Keratinocyte (primary cell): ENCODE data around the gene MOCS2. TPM values are rescaled to one million over a fixed set of nuclear protein-coding genes. Genes with fewer than 3 reads are reported as not detected.

Source experiments
- DNase-seq: peaks from one replicate; pipeline ENCODE4 v3.0.0-alpha.2; 2011; ENCODE audit warnings: low read depth, missing footprints, low spot score
- FAIRE-seq: peaks from 2 replicates; lab custom pipeline; 2011; peaks lifted over from hg19 to GRCh38; lab: Jason Lieb, UNC
- H2AFZ ChIP-seq: 2 replicates; pipeline ENCODE4 v1.6.0; 2012; ENCODE audit warnings: low read length, control low read depth, inconsistent platforms; ENCODE audit not compliant: control insufficient read depth
- H3K27ac ChIP-seq: 2 replicates; pipeline ENCODE4 v1.5.1; 2011; ENCODE audit warnings: low read length; ENCODE audit not compliant: control insufficient read depth, insufficient read depth
- H3K27me3 ChIP-seq: 3 replicates; pipeline ENCODE4 v1.6.0; 2011; ENCODE audit warnings: low read length; ENCODE audit not compliant: control insufficient read depth, insufficient read depth; ENCODE audit errors: extremely low read depth
- H3K36me3 ChIP-seq, 2 experiments: 2 replicates in 1 of 2; 3 replicates in 1 of 2; pipeline ENCODE4 v1.5.1; 2011; ENCODE audit warnings: low read length in 2 of 2, mild to moderate bottlenecking in 1 of 2; ENCODE audit not compliant: control insufficient read depth in 2 of 2, insufficient read depth in 2 of 2; ENCODE audit errors: extremely low read depth in 1 of 2
- H3K4me1 ChIP-seq: 3 replicates; pipeline ENCODE4 v1.5.1; 2011; ENCODE audit warnings: low read length; ENCODE audit not compliant: control insufficient read depth, insufficient read depth; ENCODE audit errors: extremely low read depth
- H3K4me2 ChIP-seq: 3 replicates; pipeline ENCODE4 v1.6.0; 2011; ENCODE audit warnings: low read depth, low read length; ENCODE audit not compliant: control insufficient read depth, insufficient read depth; ENCODE audit errors: extremely low read depth
- H3K4me3 ChIP-seq, 3 experiments: fragments of 200-600 bp in 1 of 3; sonication (generic) in 1 of 3; 2 replicates in 2 of 3; 3 replicates in 1 of 3; pipeline ENCODE4 v1.5.1; 2011 to 2016; ENCODE audit warnings: low read length in 3 of 3, mild to moderate bottlenecking in 3 of 3, control low read depth in 2 of 3, inconsistent platforms in 1 of 3, low read depth in 1 of 3, mixed read lengths in 1 of 3, mixed run types in 1 of 3, moderate library complexity in 1 of 3; ENCODE audit not compliant: control insufficient read depth in 2 of 3, insufficient read depth in 2 of 3; ENCODE audit errors: extremely low read depth in 1 of 3
- H3K79me2 ChIP-seq: 2 replicates; pipeline ENCODE4 v1.6.0; 2012; ENCODE audit warnings: low read length; ENCODE audit not compliant: control insufficient read depth, insufficient read depth
- H3K9ac ChIP-seq: 3 replicates; pipeline ENCODE4 v1.6.0; 2011; ENCODE audit warnings: low read length; ENCODE audit not compliant: control insufficient read depth, insufficient read depth; ENCODE audit errors: extremely low read depth
- H3K9me1 ChIP-seq: 3 replicates; pipeline ENCODE4 v1.6.0; 2011; ENCODE audit warnings: low read length; ENCODE audit not compliant: control insufficient read depth, insufficient read depth; ENCODE audit errors: extremely low read depth
- H3K9me3 ChIP-seq: 2 replicates; pipeline ENCODE4 v1.5.1; 2012; ENCODE audit warnings: low read depth, low read length; ENCODE audit not compliant: control insufficient read depth
- H4K20me1 ChIP-seq: 3 replicates; pipeline ENCODE4 v1.6.0; 2011; ENCODE audit warnings: low read length; ENCODE audit not compliant: control insufficient read depth, insufficient read depth; ENCODE audit errors: extremely low read depth
- EZH2 ChIP-seq: IDR thresholded peaks from one replicate; pipeline ENCODE4 v1.6.1; 2012; ENCODE audit warnings: inconsistent platforms, mild to moderate bottlenecking, low read length, moderate library complexity
- dilution Hi-C: fragments of 300-500 bp; cut with MboI; formaldehyde crosslinking; loops from one replicate; pipeline ENCODE4 v1.7.0; 2020; ENCODE audit warnings: low sequenced_read_pairs; ENCODE audit not compliant: extremely low pct_ligation_motif_present
- polyA minus RNA-seq, 3 experiments: library from RNA; depleted of rRNA, polyadenylated mRNA; stranded (reverse); fragments of >200 nt; gene quantifications; 1 replicate in 1 of 3; 2 replicates in 1 of 3; 3 replicates in 1 of 3; pipeline ENCODE4 v1.2.3, GENCODE V29; 2011
- polyA plus RNA-seq, 5 experiments: library from polyadenylated mRNA; depleted of rRNA in 3 of 5; stranded (reverse) in 3 of 5; stranded (forward) in 1 of 5; unstranded in 1 of 5; fragments of >200 nt; gene quantifications; 1 replicate in 1 of 5; 2 replicates in 3 of 5; 3 replicates in 1 of 5; pipeline versions ENCODE4 v1.2.1 to v1.2.3, GENCODE V29; 2011 to 2012; ENCODE audit warnings: missing spikeins in 2 of 5, low read depth in 1 of 5, low replicate concordance in 1 of 5
- TF ChIP-seq, protein P1 (sequence below), 3 experiments: IDR thresholded peaks in 1 of 3; conservative IDR thresholded peaks in 1 of 3; optimal IDR thresholded peaks in 1 of 3; 2 replicates in 2 of 3; 3 replicates in 1 of 3; pipeline versions ENCODE3 to v1.5.1; 2011; ENCODE audit warnings: low read length in 3 of 3, mild to moderate bottlenecking in 3 of 3, moderate library complexity in 2 of 3, control low read depth in 1 of 3, inconsistent platforms in 1 of 3; ENCODE audit not compliant: insufficient read depth in 2 of 3; ENCODE audit errors: extremely low read depth in 1 of 3

The MOCS2 gene, protein sequence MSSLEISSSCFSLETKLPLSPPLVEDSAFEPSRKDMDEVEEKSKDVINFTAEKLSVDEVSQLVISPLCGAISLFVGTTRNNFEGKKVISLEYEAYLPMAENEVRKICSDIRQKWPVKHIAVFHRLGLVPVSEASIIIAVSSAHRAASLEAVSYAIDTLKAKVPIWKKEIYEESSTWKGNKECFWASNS
- polyA plus RNA-seq (28.2 to 54.3 TPM (median 50.3 TPM) in 3 replicates), polyA minus RNA-seq (0.52 to 20.4 TPM (median 17.2 TPM) in 3 replicates)
- 17.3 TPM for polyA plus RNA-seq (2011; ENCODE audit: low read depth)
- 44.0 and 62.9 TPM in 2 replicates for polyA plus RNA-seq (2011; cell fraction: cytosol; rRNA removed)
- polyA plus RNA-seq (2011; cell fraction: nucleus; rRNA removed), result 18.8 and 26.8 TPM in 2 replicates
- polyA plus RNA-seq (2012; ENCODE audit: low replicate concordance), result 25.5 and 44.7 TPM in 2 replicates
- polyA minus RNA-seq (2011; cell fraction: cytosol; rRNA and poly(A)+ RNA removed), result 13.2 TPM
- polyA minus RNA-seq (2011; cell fraction: nucleus; rRNA and poly(A)+ RNA removed), result 4.6 and 9.9 TPM in 2 replicates

DNA sequence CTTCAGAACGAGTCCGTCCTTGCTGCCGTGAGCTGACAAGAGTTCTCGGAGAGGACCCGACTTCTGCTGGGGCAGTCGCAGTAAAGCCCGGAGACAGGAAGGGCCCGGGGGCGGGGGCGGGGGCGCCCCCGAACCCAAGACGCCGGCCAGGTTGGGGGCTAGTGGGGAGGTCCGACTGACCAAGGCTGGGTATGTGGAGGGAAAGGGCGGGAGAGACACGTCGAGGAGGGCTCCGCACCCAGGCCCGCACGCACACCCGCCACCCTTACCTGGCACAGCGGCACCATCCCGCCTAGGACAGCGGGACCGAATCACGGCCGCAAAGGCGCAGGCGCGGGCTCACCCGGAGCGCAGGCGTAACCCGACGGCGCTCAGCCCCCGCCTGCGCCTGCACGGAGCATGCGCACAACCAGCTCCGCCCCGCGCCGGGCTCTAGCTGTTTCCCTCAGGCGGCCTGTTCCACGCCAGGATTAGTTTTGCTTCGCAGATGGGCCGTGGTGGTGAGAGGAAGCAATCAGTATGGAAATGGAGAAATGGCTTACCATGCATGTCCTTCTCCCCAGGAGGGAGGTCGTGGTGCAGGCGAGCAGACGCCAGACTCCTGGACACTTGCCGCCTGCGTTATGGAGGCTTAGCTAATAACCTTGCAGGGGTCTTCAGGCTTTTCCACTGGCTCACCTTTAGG, at the start of gene MOCS2:
Gene MOCS2 (minus strand): TSS at position 315 of the 685 bp plus-strand sequence. CDS start 2,583 bp downstream, outside the sequence.
- H3K9me3 ChIP-seq, result no peaks in the 10 kb centered on the region
- TF ChIP-seq, protein P1, sequence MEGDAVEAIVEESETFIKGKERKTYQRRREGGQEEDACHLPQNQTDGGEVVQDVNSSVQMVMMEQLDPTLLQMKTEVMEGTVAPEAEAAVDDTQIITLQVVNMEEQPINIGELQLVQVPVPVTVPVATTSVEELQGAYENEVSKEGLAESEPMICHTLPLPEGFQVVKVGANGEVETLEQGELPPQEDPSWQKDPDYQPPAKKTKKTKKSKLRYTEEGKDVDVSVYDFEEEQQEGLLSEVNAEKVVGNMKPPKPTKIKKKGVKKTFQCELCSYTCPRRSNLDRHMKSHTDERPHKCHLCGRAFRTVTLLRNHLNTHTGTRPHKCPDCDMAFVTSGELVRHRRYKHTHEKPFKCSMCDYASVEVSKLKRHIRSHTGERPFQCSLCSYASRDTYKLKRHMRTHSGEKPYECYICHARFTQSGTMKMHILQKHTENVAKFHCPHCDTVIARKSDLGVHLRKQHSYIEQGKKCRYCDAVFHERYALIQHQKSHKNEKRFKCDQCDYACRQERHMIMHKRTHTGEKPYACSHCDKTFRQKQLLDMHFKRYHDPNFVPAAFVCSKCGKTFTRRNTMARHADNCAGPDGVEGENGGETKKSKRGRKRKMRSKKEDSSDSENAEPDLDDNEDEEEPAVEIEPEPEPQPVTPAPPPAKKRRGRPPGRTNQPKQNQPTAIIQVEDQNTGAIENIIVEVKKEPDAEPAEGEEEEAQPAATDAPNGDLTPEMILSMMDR (optimal IDR thresholded peaks at IDR 0.05 in 1 of 3, IDR thresholded peaks at IDR 0.05 in 1 of 3, conservative IDR thresholded peaks at IDR 0.05 in 1 of 3; ENCODE audit: extremely low read depth in 1 of 3, insufficient read depth in 2 of 3, low read length in 3 of 3), result no peak
- TF ChIP-seq EZH2, result no peak
- H3K36me3 ChIP-seq, result peaks cover 1 to 8% of the 10 kb centered on the region in 2 experiments
- peak within 1 kb of the TSS; percentile 92 for H2AFZ ChIP-seq
- peak within 1 kb of the TSS; percentile 68 to 87 (median 78) for H3K4me3 ChIP-seq
- peak within 1 kb of the TSS; percentile 82 for H3K9ac ChIP-seq
- FAIRE-seq (peak; percentile 70), DNase-seq (peak; percentile 28)
- no peaks in the 10 kb centered on the region for H3K27me3 ChIP-seq
- H3K79me2 ChIP-seq, result peaks cover 35% of the 10 kb centered on the region
- H3K27ac ChIP-seq, result peak within 1 kb of the TSS; percentile 70
- H3K4me1 ChIP-seq, result peaks cover 6% of the 10 kb centered on the region
- dilution Hi-C loops, result no loop called here
- no peaks in the 10 kb centered on the region for H4K20me1 ChIP-seq
- peak within 1 kb of the TSS; percentile 95 for H3K4me2 ChIP-seq
- peaks cover 3% of the 10 kb centered on the region for H3K9me1 ChIP-seq

DNA sequence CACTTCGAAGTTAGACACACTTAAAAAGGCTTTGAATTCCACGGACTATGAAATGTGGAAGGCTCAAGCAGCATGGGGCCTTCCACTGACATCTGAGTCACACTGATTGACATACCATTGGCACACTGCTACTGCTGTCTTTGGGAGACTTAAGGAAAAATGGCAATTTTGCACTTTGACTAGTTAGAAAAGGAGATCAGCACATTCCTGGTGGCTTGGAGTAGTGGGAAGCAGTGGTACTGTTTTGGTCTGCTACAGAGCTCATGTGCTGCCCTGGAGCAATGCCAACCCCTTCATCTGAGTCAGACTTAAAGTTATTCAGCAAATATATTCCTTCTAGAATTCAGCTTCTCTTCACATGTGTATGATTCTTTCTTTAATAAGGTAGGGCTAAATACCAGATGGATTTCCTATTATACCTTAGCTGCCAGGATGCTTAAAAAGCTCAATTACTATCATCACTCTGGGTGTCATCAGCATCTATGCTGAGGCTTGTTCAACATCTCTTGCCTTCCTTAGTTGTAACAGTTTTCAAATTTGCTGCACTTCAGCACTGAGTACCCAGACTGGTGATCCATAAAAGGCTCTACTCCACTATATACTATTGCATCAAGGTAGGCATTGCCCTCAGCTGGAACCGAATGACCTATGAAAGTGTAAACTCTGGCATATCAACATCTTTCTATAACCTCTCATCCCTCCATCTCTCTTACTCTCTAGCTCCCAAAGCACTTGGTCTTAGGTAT, 42.3 kb upstream of the MOCS2 start:
- Histone ChIP-seq H3K27me3 (no peaks in the 10 kb centered on the region), H3K9me1 (no peaks in the 10 kb centered on the region), H2AFZ (no peak overlapping the region), H3K9me3 (no peaks in the 10 kb centered on the region), H3K4me2 (no peak overlapping the region), H3K4me3 (no peak overlapping the region), H4K20me1 (no peaks in the 10 kb centered on the region), H3K9ac (no peak overlapping the region), H3K27ac (no peak overlapping the region), H3K36me3 (no peaks in the 10 kb centered on the region), H3K79me2 (no peaks in the 10 kb centered on the region), H3K4me1 (no peaks in the 10 kb centered on the region)
- DNase-seq (peak; percentile 15), FAIRE-seq (peak; percentile 64)
- dilution Hi-C loops, result no loop called here
- TF ChIP-seq, protein P1 (optimal IDR thresholded peaks at IDR 0.05 in 1 of 3, IDR thresholded peaks at IDR 0.05 in 1 of 3, conservative IDR thresholded peaks at IDR 0.05 in 1 of 3; ENCODE audit: extremely low read depth in 1 of 3, insufficient read depth in 2 of 3, low read length in 3 of 3), result no peak
